ENCODE measurements around the gene AKT2.

Gene AKT2

DNA sequence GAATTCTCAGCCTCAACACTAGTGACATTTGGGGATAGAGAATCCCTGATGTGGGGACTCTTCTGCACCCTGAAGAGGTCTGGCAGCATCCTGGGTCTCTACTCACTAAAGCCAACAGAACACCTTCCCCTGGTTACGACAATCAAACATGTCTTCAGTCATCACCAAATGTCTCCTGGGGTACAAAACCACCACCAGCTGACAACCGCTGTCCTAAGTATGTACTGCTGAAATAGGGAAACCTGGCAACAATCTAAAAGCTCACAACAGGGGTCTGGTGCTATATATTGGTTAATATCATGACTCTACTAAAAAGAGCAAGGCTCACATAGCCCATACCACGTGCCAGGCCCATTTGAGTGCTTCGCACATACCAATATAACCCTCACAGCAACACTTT lies 13.4 kb downstream of the AKT2 start:
- DNase-seq: no peak

DNA sequence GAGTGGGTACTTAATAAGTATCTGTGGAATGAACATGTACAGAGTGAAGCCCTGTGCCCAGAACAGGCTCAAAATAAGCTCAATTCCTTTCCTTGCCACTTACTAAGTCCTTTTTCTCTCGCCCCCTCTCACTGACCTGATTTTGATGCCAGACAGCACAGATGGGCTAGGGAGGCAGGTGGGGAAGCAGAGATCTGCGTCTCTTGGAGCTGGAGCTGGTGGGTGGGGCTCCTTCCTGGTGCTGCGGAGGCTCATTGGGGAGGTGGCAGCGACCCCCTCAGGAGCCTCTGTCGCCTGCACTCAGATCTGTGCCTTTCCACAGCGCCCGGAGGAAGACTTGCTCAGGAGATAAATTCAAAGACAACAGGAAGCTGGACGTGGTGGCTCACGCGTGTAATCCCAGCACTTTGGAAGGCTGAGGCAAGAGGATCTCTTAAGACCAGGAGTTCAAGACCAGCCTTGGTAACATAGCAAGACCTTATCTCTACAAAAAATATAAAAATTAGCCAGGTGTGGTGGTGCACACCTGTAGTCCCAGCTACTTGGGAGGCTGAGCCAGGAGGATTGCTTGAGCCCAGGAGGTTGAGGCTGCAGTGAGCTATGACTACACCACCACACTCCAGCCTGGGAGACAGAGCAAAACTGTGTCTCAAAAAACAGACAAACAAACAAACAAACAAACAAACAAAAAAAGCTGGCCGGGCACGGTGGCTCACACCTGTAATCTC lies 14.6 kb downstream of the AKT2 start:
- DNase-seq: no peak

DNA sequence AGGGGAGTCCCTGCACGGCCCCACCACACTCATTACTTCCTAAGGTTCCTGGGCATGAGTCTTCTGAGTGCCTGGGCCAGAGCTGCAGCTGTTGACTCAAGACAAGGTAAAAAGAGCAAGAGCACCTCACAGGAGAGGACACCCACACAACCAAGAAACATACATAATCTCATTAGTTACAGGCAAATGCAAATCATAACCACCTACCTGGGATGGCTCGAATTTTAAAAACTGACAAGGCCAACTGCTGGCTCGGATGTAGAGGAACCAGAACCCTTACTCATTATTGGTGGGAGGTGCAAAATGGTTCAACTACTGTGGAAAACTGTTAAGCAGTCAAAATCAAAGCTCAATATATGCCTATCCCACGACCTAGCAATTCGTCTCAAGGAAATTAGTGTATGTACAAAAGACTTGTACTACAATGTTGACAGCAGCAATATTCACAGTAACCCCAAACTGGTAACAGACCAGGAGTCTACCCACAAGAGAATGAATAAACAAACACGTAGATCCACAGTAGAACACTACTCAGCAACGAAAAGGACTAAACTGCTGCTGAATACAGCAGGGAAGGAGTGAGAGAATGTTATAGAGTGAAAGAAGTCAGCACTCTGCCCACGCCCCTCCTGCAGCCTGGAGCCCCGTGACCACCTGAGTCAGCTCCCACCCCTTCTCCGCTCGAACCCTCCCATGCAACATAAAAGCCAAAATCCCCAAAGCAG lies 15.8 kb downstream of the AKT2 start:
- DNase-seq: no peak

DNA sequence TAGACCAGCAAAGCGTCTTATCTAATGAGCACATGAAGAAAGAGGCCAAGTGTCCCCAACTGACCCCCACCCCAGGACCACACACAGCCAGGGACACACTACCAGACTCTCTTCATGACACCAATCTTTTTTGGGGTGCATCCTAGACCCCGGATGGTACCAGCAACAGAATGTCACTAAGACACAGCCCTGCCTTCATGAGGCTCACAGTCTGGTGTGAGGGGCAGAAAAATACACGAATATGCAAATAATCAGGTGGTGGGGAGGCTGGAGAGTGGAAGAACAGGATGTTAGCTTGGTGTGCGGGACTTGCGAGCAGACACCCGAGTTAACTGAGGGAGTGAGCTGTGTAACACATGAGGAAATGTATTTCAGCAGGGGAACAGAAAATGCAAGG lies 17.5 kb downstream of the AKT2 start:
- no peak for DNase-seq

DNA sequence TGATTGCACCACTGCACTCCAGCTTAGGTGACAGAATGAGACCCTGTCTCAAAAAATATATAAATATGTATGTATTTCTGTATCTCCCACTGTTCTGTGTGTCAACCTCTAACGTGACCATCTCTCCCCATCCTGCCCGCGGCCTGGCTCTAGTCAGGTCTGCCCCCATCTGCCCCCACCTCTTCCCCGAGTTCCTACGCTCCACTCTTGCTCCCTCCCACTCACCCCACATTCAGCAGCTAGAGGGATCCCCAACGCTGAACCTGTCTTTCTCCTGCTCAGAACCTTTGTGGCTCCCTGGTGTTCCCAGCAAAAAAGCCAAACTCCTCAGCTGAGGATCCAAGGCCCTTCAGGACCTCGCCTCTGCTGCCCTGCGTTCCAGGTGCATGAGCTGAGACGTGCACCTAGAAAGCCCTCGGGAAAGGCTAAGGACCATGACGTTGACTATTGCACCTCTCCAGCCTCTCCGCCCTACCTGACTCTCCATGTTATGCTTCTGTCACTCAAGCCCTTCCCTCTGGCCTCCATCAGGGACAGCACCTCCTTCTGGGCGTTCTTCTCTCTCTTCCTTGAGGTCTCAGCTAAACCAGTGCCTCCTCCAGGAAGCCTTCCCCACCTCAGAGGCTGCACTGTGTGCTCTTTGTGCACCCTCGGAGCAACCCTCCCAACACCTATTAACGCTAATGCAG lies 18.1 kb downstream of the AKT2 start:
- no peak for DNase-seq

DNA sequence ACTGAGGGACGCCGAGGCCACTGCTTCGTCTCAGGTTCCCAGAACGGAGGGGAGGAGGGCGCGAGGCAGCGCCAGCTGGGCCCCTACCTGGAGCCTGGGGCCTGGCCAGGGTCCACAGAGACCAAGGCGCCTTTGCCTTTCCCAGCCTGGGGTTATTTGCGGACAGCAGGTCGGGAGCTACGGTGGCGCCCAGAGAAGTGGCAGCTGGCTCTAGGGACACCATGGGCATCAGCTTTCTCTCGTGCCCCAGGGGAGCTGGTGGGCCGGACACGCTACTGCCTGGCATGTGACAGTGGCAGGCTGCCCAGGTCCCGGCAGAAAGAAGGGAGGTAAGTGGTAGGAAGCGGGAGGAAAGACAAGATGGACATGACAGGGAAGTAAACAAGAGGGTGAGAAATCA lies 19.0 kb downstream of the AKT2 start:
- DNase-seq: no peak

DNA sequence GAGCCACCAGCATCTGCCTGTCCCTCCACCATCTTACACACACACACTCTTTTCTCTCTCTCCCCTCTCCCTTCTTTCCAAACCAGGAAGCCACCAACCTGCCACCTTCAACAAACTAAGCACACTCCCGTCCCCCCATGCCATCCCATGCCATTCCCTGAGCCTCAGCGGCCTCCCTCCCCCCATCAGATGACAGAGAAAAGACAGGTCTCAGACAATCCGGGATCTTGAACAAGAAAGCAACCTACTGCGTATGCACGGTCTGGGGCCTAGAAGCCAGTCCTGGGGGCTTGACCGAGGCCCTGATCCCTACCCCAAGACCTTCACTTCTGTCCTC lies 19.4 kb downstream of the AKT2 start:
- no peak for DNase-seq

DNA sequence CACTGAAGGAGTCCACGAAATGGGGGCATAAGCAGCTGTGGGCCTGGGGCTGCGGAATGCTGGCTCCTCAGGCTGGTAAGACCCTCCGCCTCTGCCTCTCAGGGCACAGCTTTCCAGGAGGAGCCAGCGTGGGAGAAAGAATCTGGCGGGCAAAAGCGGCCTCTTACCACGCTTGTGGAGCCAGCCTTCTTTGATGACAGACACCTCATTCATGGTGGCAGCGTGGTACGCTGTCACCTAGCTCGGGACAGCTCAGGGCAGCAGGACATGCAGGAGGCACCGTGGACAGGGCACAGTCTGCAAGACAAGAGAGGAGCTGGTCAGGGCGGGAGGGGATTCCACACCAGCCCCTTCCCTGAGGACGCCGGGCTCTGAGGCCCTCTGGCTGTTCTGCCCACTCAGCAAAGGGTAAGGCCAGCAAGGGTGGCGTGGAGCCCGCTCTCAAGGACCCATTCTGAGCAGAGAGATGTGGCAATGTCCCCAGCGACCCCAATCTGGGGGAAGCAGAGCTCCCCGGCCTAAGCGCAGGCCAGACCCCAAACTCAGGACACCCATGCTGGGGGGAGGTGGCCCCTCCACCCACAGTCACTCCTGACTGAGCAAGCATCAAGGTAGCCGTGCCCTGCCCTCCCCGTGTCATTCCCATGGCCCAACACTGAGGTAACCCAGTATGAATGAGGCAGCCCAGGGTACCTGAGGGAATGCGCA lies 19.9 kb downstream of the AKT2 start:
- no peak for DNase-seq

DNA sequence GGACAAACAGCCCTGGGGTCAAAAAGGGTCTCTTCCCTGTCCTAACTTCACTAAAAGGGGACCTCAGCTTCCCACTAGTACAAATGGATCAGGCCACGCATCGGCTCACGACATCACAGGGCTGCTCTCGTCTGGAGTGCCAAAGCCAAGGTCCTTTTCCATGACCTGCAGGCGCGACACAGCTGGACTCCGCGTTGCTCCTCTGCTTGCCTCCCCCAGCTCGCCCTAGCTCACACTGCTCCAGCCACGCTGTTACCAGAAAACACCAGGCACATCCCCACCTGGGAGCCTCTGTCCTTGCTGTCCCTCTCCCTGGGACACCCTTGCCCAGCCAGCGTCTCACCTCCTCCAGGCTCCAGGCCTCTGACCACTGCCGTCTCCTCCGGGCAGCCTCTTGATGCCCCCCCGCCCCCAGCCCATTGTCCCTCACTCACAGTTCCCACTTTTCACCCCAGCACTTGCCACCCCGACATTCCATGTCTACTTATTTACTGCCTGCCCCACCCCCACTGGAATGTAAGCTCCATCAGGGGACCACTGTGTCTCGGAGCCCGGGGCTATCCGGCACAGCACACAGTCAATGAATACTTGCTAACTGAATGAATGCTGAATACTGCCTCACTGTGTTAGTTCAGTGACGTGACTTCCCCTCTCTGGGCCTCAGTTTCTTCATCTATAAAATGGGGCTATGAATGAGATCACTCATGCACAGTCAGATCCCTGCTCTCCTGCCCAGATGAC lies 20.7 kb downstream of the AKT2 start:
- DNase-seq: no peak

DNA sequence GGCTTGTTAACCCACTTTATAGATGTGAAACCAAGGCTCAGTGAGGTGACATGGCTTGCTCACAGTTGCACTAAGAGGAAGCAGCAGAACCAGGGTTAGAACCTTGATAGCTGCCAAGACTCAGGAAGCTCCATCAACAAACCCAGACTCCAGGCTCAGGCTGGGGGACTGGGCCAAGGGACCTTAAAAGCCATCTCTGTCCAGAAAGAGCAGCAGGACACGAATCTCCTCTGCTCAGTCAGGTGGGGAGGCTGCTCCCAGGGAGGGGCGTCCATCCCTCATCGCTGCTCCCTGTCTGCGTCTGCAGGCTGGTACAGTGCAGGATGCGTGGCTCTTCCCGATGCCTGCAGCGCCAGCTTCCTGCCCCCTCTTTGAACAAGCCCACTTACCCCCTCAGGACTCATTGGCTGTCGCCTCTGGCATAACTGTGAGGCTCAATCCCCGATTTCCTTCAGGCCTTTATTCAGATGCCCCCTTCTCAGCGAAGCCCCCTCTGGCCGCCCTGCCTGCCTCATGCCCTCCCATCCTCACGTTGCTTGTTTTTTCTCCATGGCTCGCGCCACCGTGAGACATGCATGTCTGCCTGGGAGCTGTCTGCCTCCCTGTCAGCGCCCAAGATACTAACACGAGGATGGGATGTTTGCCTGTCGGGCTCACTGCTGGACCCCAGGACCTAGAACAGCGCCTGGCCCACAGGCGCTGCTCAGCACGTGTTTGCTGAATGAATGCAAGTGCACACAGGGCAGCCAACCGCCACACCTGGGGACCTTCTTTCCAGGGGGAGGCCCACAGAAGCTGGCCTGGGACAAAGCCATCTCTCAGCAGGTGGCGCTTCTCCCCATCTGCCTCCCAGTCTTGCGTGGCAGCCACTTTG lies 21.5 kb downstream of the AKT2 start:
- no peak for DNase-seq

DNA sequence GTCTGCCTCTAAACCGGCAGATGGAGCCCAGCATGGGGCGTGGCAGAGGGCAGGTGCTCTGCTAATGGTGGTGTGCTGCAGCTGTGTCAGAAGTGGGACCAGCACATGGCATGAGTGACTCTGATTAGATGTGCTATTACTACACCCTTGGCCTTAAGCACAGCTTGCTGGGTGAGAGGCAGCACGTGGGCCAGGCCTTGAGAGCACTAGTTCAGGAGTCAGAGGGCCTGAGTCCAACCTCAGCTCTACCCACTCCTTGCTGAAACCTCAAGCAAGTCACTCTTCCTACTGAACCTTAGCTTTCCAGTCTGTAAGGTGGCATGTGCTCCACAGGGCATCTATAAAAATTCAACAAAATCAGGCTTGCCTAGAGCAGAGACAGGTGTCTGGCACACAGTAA lies 22.7 kb downstream of the AKT2 start:
- no peak for DNase-seq

DNA sequence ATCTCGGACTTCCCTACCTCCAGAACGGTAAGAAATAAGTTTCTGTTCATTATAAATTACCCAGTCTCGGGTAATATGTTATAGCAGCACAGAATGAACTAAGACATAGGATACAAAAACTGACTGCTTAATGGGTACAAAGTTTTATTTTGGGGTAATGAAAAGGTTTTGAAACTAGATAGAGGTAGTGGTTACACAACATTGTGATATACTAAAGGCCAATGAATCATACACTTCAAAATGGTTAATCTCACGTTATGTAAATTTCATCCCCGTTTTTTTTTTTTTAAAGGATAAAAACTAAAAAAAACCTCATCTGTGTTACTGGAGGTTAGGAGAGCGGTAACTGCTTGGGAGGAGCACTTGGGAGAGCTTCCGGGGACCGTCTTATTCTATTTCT lies 23.5 kb downstream of the AKT2 start:
- DNase-seq: no peak

DNA sequence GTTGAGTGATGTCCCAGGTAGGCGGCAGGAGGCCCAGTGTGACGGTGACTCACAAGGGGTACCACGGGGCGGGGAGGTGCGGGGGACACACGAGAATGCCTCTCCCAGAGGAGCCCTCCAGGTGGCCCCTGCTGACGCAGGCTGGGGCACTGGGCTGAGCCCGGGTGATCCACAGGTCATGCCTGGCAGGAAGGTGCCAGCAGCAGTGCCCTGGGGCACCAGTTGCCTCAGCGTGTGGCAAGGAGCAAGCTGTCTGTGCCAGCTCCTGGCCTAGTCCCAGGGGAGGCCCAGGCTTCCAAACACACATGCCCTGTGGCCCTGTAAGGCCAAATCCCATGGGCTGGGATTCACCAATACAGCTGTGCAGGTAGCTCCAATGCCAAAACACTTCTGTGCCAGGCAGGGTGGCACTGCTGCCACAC lies 28.0 kb downstream of the AKT2 start:
- DNase-seq: no peak

DNA sequence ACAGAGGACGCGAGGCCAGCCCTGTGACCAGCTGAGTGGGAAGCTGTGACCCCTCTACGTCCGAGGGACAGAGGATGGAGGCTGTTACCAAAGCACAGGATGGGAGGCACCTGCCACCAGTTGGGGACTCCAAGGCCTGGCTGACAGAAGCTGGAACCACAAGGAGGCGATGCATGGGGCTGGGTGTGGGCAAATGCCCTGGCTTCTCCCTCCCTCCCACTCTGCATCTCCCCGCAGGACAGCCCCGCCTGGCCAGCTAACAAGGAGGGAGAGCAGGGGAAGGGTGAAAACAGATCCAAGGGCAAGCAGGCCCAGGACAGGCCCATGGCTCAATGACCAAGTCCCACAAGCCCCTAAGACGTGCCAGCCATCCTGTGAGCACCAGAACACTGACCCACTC lies 28.6 kb downstream of the AKT2 start:
- DNase-seq: no peak

DNA sequence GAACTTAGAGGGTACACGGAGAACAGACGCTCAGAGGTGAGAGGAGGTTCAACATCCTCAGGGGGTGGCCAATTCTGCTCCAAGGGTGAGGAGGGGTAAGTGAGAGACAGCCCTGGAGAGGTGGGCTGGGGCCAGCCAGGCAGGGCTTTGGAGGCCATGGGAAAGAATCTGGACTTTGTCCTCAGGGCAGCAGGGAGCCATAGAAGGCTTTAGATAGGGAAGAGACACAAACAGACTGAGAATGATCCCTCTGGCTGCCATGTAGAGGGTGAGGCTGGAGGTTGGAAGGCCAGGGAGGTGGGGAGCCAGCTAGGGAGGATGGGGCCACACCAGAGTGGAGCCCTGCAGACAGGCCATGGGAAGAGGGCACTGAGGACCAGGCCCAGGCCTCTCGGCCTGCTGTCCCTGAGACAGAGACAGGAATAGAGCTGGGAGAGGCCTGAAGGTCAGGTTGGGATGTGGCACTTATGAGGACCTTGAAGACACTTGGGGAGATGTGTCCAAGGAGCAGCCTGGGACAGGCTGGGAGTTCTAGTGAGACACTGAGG lies 29.5 kb downstream of the AKT2 start:
- DNase-seq: no peak

DNA sequence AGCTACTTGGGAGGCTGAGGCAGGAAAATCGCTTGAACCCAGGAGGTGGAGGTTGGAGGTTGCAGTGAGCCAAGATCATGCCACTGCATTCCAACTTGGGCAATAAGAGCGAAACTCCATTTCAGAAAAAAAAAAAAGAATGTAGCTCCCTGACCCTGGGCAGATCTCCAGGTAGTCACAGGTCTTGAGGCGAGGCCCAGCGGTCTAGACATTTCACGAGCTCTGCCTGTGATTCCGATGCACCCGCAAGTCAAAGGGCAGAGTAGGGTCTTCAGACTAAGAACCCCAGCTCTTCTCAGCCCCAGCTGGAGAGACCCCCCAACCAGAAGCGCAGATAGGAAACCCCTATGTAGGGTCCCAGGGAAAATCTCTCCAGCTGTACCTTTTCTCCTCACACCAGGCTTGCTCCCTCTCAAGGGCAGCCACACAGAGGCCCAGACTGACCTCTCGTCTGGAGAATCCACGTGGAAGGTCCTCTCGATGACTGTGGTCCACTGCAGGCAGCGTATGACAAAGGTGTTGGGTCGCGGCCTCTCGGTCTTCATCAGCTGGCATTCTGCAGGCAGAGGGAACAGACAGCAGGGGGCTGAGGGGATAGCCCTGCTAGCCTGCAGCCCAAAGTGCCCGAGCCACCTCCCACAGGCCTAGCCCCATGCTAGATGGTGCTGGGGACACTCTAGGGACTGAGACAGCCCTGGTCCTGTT lies 30.3 kb downstream of the AKT2 start:
- no peak for DNase-seq

DNA sequence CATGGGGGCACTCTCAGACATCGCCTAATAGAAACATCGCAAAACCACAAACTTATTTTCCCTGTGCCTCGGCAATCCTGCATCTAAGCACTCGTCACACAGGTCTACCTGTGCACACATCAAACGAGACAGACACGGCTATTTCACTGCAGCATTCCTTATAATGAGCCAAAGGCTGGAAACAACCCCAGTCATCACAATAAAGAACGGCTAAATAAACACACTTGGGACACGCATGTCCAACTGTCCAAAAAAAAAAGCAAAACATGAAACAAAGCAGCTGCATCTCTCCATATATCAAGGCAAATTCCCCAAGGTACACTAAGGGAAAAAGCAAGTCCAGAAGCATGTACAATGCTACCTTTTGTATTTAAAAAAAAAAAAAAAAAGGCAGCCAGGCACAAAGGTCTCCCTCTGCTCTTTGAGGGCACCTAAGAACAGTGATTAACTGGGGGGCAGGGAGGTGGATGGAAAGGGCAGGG lies 31.5 kb downstream of the AKT2 start:
- DNase-seq: no peak

DNA sequence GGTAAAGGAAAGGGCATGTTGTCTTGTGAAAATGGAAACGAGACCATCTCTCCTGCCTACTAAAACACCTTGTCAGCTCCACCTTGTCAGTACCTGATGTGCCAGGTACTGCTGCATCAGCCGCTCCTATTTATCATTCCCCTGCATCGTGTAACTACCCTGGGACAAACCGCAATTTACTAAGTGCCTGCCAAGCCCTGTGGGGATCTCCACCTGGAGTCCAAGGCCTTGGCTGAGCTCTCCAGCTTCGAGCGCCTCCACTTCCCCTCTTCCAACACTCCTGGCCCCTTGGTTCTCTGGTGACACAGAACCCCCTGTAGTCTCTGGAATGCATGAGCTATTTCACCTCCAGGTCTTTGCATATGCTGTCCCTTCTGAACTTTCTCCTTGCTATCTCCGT lies 32.8 kb downstream of the AKT2 start:
- DNase-seq: no peak

DNA sequence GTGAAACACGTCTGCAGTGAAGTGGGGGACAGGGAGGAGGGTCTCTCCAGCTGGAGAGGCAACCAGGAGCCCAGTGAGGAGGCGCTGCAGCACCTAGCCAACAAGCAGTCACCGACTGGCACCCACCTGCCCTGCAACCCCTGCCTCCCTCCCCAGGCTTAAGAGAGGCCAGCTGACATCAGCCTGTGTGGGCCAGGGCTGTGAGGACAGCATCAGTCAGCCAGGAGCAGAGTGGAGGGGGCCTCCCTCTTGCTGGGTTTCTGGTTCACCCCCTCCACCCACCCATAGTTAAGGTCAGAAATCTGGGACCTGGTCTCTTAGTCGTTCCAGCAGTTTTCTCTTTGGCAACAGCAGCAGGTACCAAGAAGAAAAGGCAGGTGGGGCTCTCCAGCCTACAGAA lies 33.2 kb downstream of the AKT2 start:
- DNase-seq: no peak

DNA sequence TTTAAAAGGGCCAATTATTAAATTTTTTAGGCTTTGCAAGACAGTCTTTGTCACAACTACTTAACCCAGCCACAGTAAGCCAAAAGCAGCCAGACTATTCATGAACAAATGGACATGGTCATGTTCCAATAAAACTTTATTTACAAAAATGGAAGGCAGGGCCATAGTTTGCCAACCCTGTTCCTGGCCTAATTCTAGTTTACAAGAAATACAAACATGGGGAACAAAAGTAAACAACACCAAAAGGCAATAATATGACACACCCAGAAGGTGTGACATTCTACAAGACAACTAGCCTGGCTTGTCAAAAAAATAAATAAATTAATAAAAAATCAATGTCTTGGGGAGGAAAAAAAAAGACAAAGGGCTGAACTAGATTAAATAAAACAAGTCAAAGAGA lies 33.9 kb downstream of the AKT2 start:
- no peak for DNase-seq

DNA sequence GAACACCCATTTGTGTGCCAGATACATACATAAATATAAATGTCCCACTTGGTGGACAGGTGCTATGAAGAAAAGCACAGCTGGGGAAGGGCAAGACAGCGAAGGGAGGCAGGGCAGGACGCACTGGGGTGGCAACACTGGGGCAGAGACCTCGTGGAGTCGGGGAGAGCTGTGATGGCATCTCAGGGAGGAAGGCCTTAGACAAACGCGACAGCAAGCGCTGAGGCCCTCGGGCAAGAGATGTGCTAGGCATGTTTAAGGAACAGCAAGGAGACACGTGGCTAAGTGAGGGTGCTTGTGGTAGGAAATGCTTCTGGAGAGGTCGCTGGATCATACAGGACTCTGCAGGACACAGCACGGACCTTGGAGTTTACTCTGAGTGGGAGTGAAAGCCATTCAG lies 35.4 kb downstream of the AKT2 start:
- DNase-seq: no peak

Data from CD4-positive, alpha-beta T cell treated with Interleukin-10 for 1 hour (primary cell).